D721Med (cell line): Measurements from ENCODE around the gene TTLL5.
"Not testable (repeated sequence)": the region's sequence is repeated elsewhere in the genome, so short reads cannot be mapped to it uniquely, and the experiment has no call there.

Experiments used
- DNase-seq: peaks from one replicate; pipeline ENCODE4 v3.0.0; 2011; ENCODE audit warnings: low spot score; ENCODE audit not compliant: insufficient read length
- FAIRE-seq: peaks from 2 replicates; lab custom pipeline; 2011; peaks lifted over from hg19 to GRCh38; lab: Jason Lieb, UNC
- TF ChIP-seq, protein P1 (sequence below): IDR thresholded peaks from 2 replicates; pipeline ENCODE4 v1.5.1; 2012; ENCODE audit warnings: mild to moderate bottlenecking, control low read depth; ENCODE audit not compliant: insufficient read depth; ENCODE audit errors: missing control alignments

Gene TTLL5

DNA sequence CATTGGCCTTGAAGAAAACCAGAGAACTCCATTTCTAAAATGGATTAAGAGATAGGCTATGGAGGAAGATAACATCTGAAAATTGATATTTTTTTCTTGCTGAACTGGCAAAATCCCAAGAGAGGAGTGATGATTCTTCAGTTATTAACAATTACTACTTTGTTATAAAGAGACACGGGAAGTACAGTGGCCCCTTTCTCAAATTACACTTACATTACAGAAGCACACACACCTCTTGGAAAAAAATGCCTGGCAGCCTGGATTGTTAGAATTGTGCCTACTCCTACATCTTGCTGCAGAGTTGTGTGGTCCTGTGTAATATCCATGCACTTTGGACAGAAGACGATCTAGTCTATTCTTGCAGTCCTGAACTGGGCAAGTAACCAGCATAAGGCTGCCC lies 249.0 kb downstream of the TTLL5 start:
- DNase-seq (no peak), FAIRE-seq (no peak)
- TF ChIP-seq, protein P1, sequence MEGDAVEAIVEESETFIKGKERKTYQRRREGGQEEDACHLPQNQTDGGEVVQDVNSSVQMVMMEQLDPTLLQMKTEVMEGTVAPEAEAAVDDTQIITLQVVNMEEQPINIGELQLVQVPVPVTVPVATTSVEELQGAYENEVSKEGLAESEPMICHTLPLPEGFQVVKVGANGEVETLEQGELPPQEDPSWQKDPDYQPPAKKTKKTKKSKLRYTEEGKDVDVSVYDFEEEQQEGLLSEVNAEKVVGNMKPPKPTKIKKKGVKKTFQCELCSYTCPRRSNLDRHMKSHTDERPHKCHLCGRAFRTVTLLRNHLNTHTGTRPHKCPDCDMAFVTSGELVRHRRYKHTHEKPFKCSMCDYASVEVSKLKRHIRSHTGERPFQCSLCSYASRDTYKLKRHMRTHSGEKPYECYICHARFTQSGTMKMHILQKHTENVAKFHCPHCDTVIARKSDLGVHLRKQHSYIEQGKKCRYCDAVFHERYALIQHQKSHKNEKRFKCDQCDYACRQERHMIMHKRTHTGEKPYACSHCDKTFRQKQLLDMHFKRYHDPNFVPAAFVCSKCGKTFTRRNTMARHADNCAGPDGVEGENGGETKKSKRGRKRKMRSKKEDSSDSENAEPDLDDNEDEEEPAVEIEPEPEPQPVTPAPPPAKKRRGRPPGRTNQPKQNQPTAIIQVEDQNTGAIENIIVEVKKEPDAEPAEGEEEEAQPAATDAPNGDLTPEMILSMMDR: no peak

DNA sequence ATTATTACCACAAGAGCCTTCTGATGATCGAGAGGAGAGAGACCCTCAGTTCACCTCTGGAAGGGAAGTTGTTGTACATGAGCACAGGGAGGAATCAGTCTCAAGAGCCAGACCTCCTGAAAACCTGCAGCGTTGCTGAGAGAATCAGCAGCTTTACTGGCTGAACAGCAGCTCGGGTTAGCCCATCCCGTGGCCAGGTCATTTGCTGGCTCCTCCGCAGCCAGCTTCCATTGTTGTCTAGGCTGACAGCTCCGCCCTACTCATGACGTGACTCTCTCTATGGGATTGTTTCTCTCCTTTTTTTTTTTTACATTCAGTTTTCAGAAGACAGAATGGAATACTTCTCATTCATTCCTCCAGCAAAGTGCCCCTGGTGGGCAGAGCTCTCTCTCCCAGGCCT lies 250.8 kb downstream of the TTLL5 start:
- no peak for DNase-seq
- no peak for FAIRE-seq

GRCh38 chr14:75913183-75913582 lies 252.1 kb downstream of the TTLL5 start:
- TF ChIP-seq, protein P1: no peak
- no peak for FAIRE-seq

More for the DNA sequence above, 250.8 kb downstream of the TTLL5 start:
- TF ChIP-seq, protein P1: no peak

DNA sequence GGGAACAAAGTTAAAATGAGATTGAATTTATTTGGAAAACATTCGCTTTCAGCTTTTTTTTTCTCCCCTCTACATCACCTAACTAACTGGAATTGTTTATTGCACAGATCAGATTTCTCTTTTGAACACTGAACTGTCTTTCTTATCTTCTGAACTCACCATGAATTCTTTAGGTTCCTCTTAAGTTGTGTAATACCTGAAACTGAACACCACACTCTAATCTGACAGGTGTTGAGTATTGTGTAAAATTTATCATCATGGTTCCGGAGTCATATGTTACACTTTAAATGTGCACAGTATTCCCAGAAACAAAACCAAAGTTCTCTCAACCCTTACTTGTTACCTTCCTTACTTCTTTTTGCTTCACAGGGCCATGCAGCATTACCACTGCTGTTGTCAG lies 254.0 kb downstream of the TTLL5 start:
- no peak for FAIRE-seq
- no peak for DNase-seq
- TF ChIP-seq, protein P1: no peak

More at GRCh38 chr14:75913183-75913582, 252.1 kb downstream of the TTLL5 start:
- DNase-seq: no peak

- TF ChIP-seq, protein P1: no peak
- DNase-seq (no peak), FAIRE-seq (no peak)
Observed at GRCh38 chr14:75917322-75917945, 256.4 kb downstream of the TTLL5 start.

GRCh38 chr14:75917946-75918335 lies 256.9 kb downstream of the TTLL5 start:
- DNase-seq: no peak
- no peak for FAIRE-seq
- TF ChIP-seq, protein P1: no peak

DNA sequence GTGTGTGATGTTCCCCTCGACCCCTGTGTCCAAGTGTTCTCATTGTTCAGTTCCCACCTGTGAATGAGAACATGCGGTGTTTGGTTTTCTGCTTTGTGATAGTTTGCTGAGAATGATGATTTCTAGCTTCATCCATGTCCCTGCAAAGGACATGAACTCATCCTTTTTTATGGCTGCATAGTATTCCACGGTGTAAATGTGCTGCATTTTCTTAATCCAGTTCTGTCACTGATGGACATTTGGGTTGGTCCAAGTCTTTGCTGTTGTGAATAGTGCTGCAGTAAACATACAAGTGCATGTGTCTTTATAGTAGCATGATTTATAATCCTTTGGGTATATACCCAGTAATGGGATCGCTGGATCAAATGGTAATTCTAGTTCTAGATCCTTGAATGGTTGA lies 259.4 kb downstream of the TTLL5 start:
- DNase-seq, FAIRE-seq: not testable (repeated sequence)

DNA sequence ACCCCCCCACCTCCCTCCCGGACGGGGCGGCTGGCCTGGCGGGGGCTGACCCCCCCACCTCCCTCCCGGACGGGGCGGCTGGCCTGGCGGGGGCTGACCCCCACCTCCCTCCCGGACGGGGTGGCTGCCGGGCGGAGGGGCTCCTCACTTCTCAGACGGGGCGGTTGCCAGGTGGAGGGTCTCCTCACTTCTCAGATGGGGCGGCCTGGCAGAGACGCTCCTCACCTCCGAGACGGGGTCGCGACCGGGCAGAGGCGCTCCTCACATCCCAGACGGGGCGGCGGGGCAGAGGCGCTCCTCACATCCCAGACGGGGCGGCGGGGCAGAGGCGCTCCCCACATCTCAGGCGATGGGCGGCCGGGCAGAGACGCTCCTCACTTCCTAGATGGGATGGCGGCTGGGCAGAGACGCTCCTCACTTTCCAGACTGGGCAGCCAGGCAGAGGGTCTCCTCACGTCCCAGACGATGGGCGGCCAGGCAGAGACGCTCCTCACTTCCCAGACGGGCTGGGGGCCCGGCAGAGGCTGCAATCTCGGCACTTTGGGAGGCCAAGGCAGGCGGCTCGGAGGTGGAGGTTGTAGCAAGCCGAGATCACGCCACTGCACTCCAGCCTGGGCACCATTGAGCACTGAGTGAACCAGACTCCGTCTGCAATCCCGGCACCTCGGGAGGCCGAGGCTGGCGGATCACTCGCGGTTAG lies 264.2 kb downstream of the TTLL5 start:
- not testable (repeated sequence) for FAIRE-seq, DNase-seq
